Lower leg skin (tissue), 3 donors: Measurements from ENCODE around the gene CEP112.

ENCODE experiments used
- POLR2A ChIP-seq, 2 donors: fragments of 450-650 bp; IDR thresholded peaks; one replicate each; pipeline ENCODE4 v1.6.1; 2016 to 2017; ENCODE audit warnings: antibody characterized with exemption in 2 of 2, mild to moderate bottlenecking in 1 of 2, moderate library complexity in 1 of 2
- TF ChIP-seq, protein P1 (sequence below), 3 donors: fragments of 450-650 bp; IDR thresholded peaks; one replicate each; pipeline ENCODE4 v1.5.1; 2016; ENCODE audit warnings: antibody characterized with exemption in 3 of 3, mild to moderate bottlenecking in 3 of 3, moderate library complexity in 2 of 3

DNA sequence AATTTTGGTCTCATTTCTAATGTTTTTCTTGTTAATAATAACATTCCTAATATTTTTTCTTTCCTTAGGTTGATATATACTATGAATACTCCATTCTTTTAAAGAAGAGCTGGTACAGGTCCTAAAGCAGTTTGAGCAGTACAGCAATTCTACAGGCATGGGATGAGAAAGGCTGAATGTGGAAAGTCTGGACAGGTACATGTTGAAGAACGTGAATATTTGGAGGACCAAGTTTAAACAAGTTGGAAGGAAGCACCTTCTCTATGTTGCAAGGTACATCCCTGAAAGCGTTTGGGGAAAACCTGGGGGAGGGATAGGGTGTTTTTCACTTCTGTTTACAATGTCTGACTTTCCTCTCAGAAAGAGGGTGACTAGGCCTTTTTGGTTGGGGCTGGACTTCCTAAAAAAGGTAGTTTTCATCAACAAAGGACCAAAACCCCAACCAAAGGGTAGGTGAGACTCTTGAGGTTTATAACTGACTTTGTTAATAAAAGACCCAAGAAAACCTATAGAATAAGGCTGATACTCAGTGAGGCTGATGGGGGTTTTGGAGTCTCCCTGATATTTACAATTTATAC, 534.6 kb downstream of the CEP112 start:
- TF ChIP-seq POLR2A (IDR thresholded peaks at IDR 0.05) = no peak
- TF ChIP-seq, protein P1, sequence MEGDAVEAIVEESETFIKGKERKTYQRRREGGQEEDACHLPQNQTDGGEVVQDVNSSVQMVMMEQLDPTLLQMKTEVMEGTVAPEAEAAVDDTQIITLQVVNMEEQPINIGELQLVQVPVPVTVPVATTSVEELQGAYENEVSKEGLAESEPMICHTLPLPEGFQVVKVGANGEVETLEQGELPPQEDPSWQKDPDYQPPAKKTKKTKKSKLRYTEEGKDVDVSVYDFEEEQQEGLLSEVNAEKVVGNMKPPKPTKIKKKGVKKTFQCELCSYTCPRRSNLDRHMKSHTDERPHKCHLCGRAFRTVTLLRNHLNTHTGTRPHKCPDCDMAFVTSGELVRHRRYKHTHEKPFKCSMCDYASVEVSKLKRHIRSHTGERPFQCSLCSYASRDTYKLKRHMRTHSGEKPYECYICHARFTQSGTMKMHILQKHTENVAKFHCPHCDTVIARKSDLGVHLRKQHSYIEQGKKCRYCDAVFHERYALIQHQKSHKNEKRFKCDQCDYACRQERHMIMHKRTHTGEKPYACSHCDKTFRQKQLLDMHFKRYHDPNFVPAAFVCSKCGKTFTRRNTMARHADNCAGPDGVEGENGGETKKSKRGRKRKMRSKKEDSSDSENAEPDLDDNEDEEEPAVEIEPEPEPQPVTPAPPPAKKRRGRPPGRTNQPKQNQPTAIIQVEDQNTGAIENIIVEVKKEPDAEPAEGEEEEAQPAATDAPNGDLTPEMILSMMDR (IDR thresholded peaks at IDR 0.05) = no peak
